Measurements from ENCODE around the gene CACNB2.

CACNB2 gene

DNA sequence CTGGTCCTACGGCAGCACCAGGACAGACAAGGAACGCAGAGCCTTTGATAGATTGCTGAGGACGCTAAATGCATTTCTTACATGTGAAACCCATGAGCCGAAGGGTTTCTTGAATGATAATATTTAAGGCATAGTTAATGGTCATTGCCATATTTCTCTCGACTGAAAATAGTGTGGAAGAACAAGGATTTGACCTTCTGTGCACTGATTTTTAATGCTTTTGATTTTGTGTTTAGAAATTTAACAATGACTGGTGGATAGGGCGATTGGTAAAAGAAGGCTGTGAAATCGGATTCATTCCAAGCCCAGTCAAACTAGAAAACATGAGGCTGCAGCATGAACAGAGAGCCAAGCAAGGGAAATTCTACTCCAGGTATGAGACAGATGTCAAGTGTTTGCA is 360.4 kb downstream of the CACNB2 start:
- TF ChIP-seq POLR2AphosphoS5 (IDR thresholded peaks at IDR 0.05; ENCODE audit: low read depth) (no peak), SPI1 (IDR thresholded peaks at IDR 0.05; ENCODE audit: borderline replicate concordance, low read depth) (no peak), GABPA (IDR thresholded peaks at IDR 0.05; ENCODE audit: low read depth) (no peak)
- TF ChIP-seq, protein P1, sequence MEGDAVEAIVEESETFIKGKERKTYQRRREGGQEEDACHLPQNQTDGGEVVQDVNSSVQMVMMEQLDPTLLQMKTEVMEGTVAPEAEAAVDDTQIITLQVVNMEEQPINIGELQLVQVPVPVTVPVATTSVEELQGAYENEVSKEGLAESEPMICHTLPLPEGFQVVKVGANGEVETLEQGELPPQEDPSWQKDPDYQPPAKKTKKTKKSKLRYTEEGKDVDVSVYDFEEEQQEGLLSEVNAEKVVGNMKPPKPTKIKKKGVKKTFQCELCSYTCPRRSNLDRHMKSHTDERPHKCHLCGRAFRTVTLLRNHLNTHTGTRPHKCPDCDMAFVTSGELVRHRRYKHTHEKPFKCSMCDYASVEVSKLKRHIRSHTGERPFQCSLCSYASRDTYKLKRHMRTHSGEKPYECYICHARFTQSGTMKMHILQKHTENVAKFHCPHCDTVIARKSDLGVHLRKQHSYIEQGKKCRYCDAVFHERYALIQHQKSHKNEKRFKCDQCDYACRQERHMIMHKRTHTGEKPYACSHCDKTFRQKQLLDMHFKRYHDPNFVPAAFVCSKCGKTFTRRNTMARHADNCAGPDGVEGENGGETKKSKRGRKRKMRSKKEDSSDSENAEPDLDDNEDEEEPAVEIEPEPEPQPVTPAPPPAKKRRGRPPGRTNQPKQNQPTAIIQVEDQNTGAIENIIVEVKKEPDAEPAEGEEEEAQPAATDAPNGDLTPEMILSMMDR (IDR thresholded peaks at IDR 0.05; ENCODE audit: insufficient read depth, low read length): no peak
- TF ChIP-seq, protein P2, sequence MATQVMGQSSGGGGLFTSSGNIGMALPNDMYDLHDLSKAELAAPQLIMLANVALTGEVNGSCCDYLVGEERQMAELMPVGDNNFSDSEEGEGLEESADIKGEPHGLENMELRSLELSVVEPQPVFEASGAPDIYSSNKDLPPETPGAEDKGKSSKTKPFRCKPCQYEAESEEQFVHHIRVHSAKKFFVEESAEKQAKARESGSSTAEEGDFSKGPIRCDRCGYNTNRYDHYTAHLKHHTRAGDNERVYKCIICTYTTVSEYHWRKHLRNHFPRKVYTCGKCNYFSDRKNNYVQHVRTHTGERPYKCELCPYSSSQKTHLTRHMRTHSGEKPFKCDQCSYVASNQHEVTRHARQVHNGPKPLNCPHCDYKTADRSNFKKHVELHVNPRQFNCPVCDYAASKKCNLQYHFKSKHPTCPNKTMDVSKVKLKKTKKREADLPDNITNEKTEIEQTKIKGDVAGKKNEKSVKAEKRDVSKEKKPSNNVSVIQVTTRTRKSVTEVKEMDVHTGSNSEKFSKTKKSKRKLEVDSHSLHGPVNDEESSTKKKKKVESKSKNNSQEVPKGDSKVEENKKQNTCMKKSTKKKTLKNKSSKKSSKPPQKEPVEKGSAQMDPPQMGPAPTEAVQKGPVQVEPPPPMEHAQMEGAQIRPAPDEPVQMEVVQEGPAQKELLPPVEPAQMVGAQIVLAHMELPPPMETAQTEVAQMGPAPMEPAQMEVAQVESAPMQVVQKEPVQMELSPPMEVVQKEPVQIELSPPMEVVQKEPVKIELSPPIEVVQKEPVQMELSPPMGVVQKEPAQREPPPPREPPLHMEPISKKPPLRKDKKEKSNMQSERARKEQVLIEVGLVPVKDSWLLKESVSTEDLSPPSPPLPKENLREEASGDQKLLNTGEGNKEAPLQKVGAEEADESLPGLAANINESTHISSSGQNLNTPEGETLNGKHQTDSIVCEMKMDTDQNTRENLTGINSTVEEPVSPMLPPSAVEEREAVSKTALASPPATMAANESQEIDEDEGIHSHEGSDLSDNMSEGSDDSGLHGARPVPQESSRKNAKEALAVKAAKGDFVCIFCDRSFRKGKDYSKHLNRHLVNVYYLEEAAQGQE (IDR thresholded peaks at IDR 0.05; ENCODE audit: insufficient replicate concordance, low read depth): no peak
- DNase-seq (ENCODE audit: low read depth in 1 of 2, low spot score in 1 of 2): no peak
- Histone ChIP-seq H3K4me3 (replicated peaks; ENCODE audit: insufficient read depth, low read length) (no peak overlapping the region), H3K27me3 (ENCODE audit: insufficient read depth, poor library complexity, severe bottlenecking) (no peaks in the 10 kb centered on the region), H3K27ac (replicated peaks) (no peak overlapping the region)

DNA sequence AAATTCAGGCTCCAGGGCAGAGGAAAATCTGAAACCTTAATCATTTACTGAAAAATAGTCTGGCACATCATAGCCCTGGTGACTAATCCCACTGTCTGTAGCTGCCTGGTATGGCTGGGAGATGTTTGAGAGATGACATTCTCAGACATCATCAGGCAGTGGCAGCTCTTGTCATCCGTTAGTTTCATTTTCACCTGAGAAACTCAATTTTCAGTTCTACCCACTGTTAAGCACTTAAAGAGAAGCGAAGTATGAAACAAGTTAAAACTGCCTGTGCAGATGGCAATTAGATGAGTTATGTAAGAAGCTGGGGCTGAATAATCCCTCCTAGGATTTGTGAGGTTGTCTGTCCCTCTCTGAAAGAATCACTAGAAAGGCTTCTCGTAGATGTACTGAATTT is 361.0 kb downstream of the CACNB2 start:
- no peaks in the 10 kb centered on the region for H3K27me3 ChIP-seq (ENCODE audit: insufficient read depth, poor library complexity, severe bottlenecking)
- H3K27ac ChIP-seq (replicated peaks): no peak overlapping the region
- TF ChIP-seq, protein P2 (IDR thresholded peaks at IDR 0.05; ENCODE audit: insufficient replicate concordance, low read depth): no peak
- TF ChIP-seq SPI1 (IDR thresholded peaks at IDR 0.05; ENCODE audit: borderline replicate concordance, low read depth) (no peak), POLR2AphosphoS5 (IDR thresholded peaks at IDR 0.05; ENCODE audit: low read depth) (no peak), GABPA (IDR thresholded peaks at IDR 0.05; ENCODE audit: low read depth) (no peak)
- TF ChIP-seq, protein P1 (IDR thresholded peaks at IDR 0.05; ENCODE audit: insufficient read depth, low read length): no peak
- no peak overlapping the region for H3K4me3 ChIP-seq (replicated peaks; ENCODE audit: insufficient read depth, low read length)
- no peak for DNase-seq (ENCODE audit: low read depth in 1 of 2, low spot score in 1 of 2)

DNA sequence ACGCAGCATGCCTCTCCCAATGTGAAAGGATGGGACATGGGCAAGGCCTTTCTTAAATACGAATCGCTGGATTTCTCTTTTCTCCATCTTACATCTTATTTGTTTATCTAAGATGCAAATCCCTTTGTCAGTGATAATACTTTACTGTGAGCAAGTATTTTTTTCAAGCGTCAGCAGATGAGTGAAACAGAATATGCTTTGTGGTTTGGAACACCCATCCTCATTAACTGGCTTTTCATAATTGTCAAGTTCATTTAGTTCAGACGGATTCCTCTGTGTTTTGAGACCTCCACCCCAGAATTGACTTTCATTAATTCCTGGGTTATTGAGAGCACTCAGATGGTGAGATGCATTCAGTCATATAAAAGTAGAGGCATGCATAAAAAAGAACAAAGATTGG is 361.4 kb downstream of the CACNB2 start:
- H3K4me3 ChIP-seq (replicated peaks; ENCODE audit: insufficient read depth, low read length): no peak overlapping the region
- H3K27ac ChIP-seq (replicated peaks): no peak overlapping the region
- no peaks in the 10 kb centered on the region for H3K27me3 ChIP-seq (ENCODE audit: insufficient read depth, poor library complexity, severe bottlenecking)
- no peak for DNase-seq (ENCODE audit: low read depth in 1 of 2, low spot score in 1 of 2)
- TF ChIP-seq SPI1 (IDR thresholded peaks at IDR 0.05; ENCODE audit: borderline replicate concordance, low read depth): no peak
- TF ChIP-seq, protein P1 (IDR thresholded peaks at IDR 0.05; ENCODE audit: insufficient read depth, low read length): no peak
- TF ChIP-seq, protein P2 (IDR thresholded peaks at IDR 0.05; ENCODE audit: insufficient replicate concordance, low read depth): no peak
- no peak for TF ChIP-seq POLR2AphosphoS5 (IDR thresholded peaks at IDR 0.05; ENCODE audit: low read depth)
- TF ChIP-seq GABPA (IDR thresholded peaks at IDR 0.05; ENCODE audit: low read depth): no peak

Measured in HL-60 (cell line).